22Rv1 (cell line): ENCODE data around the gene SEC16A.

Experiments used
- ZFX ChIP-seq: fragments of 450-650 bp; IDR thresholded peaks from 2 replicates; pipeline ENCODE4 v1.6.1; 2017; ENCODE audit warnings: antibody characterized with exemption, borderline replicate concordance
- TF ChIP-seq, protein P1 (sequence below): fragments of 450-650 bp; IDR thresholded peaks from 2 replicates; pipeline ENCODE4 v1.5.1; 2017; ENCODE audit warnings: mild to moderate bottlenecking

DNA sequence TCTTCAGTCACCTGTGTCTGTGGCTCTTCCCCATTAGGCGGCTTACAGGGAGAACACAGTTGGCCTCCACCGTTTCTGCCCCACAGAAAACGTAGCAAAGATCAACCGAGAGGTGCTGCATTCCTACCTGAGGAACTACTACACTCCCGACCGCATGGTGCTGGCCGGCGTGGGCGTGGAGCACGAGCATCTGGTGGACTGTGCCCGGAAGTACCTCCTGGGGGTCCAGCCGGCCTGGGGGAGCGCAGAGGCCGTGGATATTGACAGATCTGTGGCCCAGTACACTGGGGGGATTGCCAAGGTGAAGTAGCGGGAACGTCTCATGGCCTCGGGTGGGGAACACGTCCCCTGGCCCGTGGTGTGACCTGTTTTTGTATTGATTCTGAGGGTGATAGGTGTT is 65.9 kb downstream of the SEC16A start:
- TF ChIP-seq, protein P1, sequence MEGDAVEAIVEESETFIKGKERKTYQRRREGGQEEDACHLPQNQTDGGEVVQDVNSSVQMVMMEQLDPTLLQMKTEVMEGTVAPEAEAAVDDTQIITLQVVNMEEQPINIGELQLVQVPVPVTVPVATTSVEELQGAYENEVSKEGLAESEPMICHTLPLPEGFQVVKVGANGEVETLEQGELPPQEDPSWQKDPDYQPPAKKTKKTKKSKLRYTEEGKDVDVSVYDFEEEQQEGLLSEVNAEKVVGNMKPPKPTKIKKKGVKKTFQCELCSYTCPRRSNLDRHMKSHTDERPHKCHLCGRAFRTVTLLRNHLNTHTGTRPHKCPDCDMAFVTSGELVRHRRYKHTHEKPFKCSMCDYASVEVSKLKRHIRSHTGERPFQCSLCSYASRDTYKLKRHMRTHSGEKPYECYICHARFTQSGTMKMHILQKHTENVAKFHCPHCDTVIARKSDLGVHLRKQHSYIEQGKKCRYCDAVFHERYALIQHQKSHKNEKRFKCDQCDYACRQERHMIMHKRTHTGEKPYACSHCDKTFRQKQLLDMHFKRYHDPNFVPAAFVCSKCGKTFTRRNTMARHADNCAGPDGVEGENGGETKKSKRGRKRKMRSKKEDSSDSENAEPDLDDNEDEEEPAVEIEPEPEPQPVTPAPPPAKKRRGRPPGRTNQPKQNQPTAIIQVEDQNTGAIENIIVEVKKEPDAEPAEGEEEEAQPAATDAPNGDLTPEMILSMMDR: no peak
- no peak for TF ChIP-seq ZFX
